H1 (cell line): ENCODE results near the gene F11R. TPM values are rescaled to one million over a fixed set of nuclear protein-coding genes. Genes with fewer than 3 reads are reported as not detected.

ENCODE experiments used
- CTCF ChIA-PET: fragments of 300-600 bp; sonication (Branson Sonifier 250); formaldehyde crosslinking; loops from one replicate; lab custom pipeline; 2021; ENCODE audit not compliant: partially characterized antibody; lab: Charles Lee
- POLR2A ChIA-PET: fragments of 300-600 bp; sonication (Branson Sonifier 250); formaldehyde crosslinking; loops from one replicate; lab custom pipeline; 2021; ENCODE audit warnings: inconsistent platforms; ENCODE audit not compliant: partially characterized antibody; lab: Charles Lee
- DNase-seq, 2 experiments: peaks; one replicate each; pipeline versions ENCODE4 v3.0.0 to v3.0.0-alpha.2; 2010 to 2022; ENCODE audit warnings: low spot score in 2 of 2, low read depth in 1 of 2, mixed read lengths in 1 of 2
- FAIRE-seq: peaks from 2 replicates; lab custom pipeline; 2011; peaks lifted over from hg19 to GRCh38; lab: Jason Lieb, UNC
- H2AFZ ChIP-seq: 2 replicates; pipeline ENCODE4 v1.8.1; 2012; ENCODE audit warnings: low read length, inconsistent platforms
- H2AK5ac ChIP-seq: 2 replicates; pipeline ENCODE4 v1.6.1; 2013; ENCODE audit warnings: low read depth, low read length
- H2BK120ac ChIP-seq: replicated peaks from 2 replicates; pipeline ENCODE3; 2013; ENCODE audit warnings: low read depth, low read length, inconsistent platforms
- H2BK12ac ChIP-seq: 2 replicates; pipeline ENCODE4 v1.6.1; 2013; ENCODE audit warnings: low read depth, low read length
- H2BK15ac ChIP-seq: 2 replicates; pipeline ENCODE4 v1.6.1; 2013; ENCODE audit warnings: low read length
- H2BK20ac ChIP-seq: 2 replicates; pipeline ENCODE4 v1.6.1; 2013; ENCODE audit warnings: low read length
- H2BK5ac ChIP-seq: 2 replicates; pipeline ENCODE4 v1.6.1; 2013; ENCODE audit warnings: low read depth, low read length
- H3K14ac ChIP-seq: 2 replicates; pipeline ENCODE4 v1.6.1; 2013; ENCODE audit warnings: inconsistent platforms; ENCODE audit not compliant: insufficient read length
- H3K18ac ChIP-seq: 2 replicates; pipeline ENCODE4 v1.6.1; 2013; ENCODE audit warnings: low read length; ENCODE audit errors: extremely low read depth
- H3K23ac ChIP-seq: 2 replicates; pipeline ENCODE4 v1.6.1; 2013; ENCODE audit warnings: inconsistent platforms; ENCODE audit not compliant: insufficient read length
- H3K23me2 ChIP-seq: 2 replicates; pipeline ENCODE4 v1.6.1; 2013; ENCODE audit warnings: low read depth, low read length
- H3K27ac ChIP-seq: 2 replicates; pipeline ENCODE4 v1.6.1; 2011; ENCODE audit warnings: low read depth, low read length, inconsistent platforms
- H3K27me3 ChIP-seq, 4 experiments: replicated peaks in 1 of 4; 1 replicate in 1 of 4; 2 replicates in 3 of 4; pipeline versions ENCODE4 v1.6.1 to v1.8.1; 2011 to 2013; ENCODE audit warnings: low read length in 3 of 4, mild to moderate bottlenecking in 3 of 4, inconsistent platforms in 2 of 4, mixed read lengths in 2 of 4, moderate library complexity in 1 of 4; ENCODE audit not compliant: control insufficient read depth in 3 of 4, insufficient read depth in 3 of 4; ENCODE audit errors: extremely low read depth in 1 of 4
- H3K36me3 ChIP-seq, 4 experiments: 2 replicates each; pipeline versions ENCODE4 v1.6.1 to v1.8.1; 2011 to 2013; ENCODE audit warnings: mild to moderate bottlenecking in 4 of 4, low read length in 3 of 4, moderate library complexity in 2 of 4, control low read depth in 1 of 4, inconsistent platforms in 1 of 4; ENCODE audit not compliant: insufficient read depth in 4 of 4, control insufficient read depth in 2 of 4
- H3K4ac ChIP-seq: replicated peaks from 2 replicates; pipeline ENCODE3; 2013; ENCODE audit warnings: low read length, low read depth, mixed read lengths, inconsistent platforms; ENCODE audit not compliant: insufficient read length
- H3K4me1 ChIP-seq, 4 experiments: replicated peaks in 1 of 4; 1 replicate in 1 of 4; 2 replicates in 3 of 4; pipeline versions ENCODE4 v1.6.1 to v1.8.1; 2011 to 2013; ENCODE audit warnings: low read length in 3 of 4, inconsistent platforms in 2 of 4, mixed read lengths in 1 of 4; ENCODE audit not compliant: insufficient read depth in 4 of 4, control insufficient read depth in 3 of 4
- H3K4me2 ChIP-seq, 2 experiments: 2 replicates each; pipeline versions ENCODE4 v1.6.1 to v1.8.1; 2011 to 2013; ENCODE audit warnings: low read depth in 2 of 2, low read length in 2 of 2, control low read depth in 1 of 2, inconsistent platforms in 1 of 2, mild to moderate bottlenecking in 1 of 2; ENCODE audit not compliant: insufficient read depth in 1 of 2
- H3K4me3 ChIP-seq, 4 experiments: fragments of 200-600, 300-600 bp in 1 of 4; sonication (generic), shearing (Covaris generic), sonication (Bioruptor Twin) in 1 of 4; 2 replicates each; pipeline versions ENCODE4 v1.5.1 to v1.8.1; 2011 to 2016; ENCODE audit warnings: low read length in 4 of 4, low read depth in 3 of 4, control low read depth in 2 of 4, inconsistent platforms in 2 of 4, mild to moderate bottlenecking in 2 of 4, mixed read lengths in 1 of 4, moderate library complexity in 1 of 4; ENCODE audit not compliant: insufficient read depth in 2 of 4; ENCODE audit errors: extremely low read depth in 1 of 4
- H3K56ac ChIP-seq: replicated peaks from 2 replicates; pipeline ENCODE3; 2013; ENCODE audit warnings: low read depth, mild to moderate bottlenecking, mixed read lengths, low read length, inconsistent platforms; ENCODE audit not compliant: insufficient read length
- H3K79me1 ChIP-seq: 2 replicates; pipeline ENCODE4 v1.6.1; 2013; ENCODE audit warnings: low read depth, low read length, control low read depth
- H3K79me2 ChIP-seq, 2 experiments: 2 replicates each; pipeline versions ENCODE4 v1.6.1 to v1.8.1; 2012 to 2013; ENCODE audit warnings: low read length in 2 of 2, mild to moderate bottlenecking in 2 of 2, inconsistent platforms in 1 of 2; ENCODE audit not compliant: insufficient read depth in 2 of 2, control insufficient read depth in 1 of 2
- H3K9ac ChIP-seq, 4 experiments: replicated peaks in 1 of 4; 1 replicate in 1 of 4; 2 replicates in 3 of 4; pipeline versions ENCODE4 v1.6.1 to v1.8.1; 2011 to 2013; ENCODE audit warnings: low read depth in 3 of 4, low read length in 3 of 4, control low read depth in 2 of 4, mild to moderate bottlenecking in 2 of 4, moderate library complexity in 2 of 4, inconsistent platforms in 1 of 4; ENCODE audit errors: extremely low read depth in 1 of 4
- H3K9me3 ChIP-seq, 2 experiments: 2 replicates each; pipeline versions ENCODE4 v1.6.1 to v1.8.1; 2012 to 2013; ENCODE audit warnings: mild to moderate bottlenecking in 2 of 2, moderate library complexity in 2 of 2, control low read depth in 1 of 2, inconsistent platforms in 1 of 2, low read depth in 1 of 2, low read length in 1 of 2, mixed read lengths in 1 of 2; ENCODE audit not compliant: insufficient read depth in 2 of 2
- H4K20me1 ChIP-seq, 2 experiments: replicated peaks in 1 of 2; 2 replicates each; pipeline versions ENCODE3 to v1.8.1; 2011 to 2013; ENCODE audit warnings: inconsistent platforms in 2 of 2, low read length in 2 of 2, mild to moderate bottlenecking in 1 of 2; ENCODE audit not compliant: insufficient read depth in 2 of 2, control insufficient read depth in 1 of 2
- H4K5ac ChIP-seq: 2 replicates; pipeline ENCODE4 v1.6.1; 2013; ENCODE audit warnings: low read length, low read depth, mixed read lengths, inconsistent platforms; ENCODE audit not compliant: insufficient read length
- H4K8ac ChIP-seq: 2 replicates; pipeline ENCODE4 v1.8.0; 2013; ENCODE audit warnings: mild to moderate bottlenecking, moderate library complexity, low read length, inconsistent platforms; ENCODE audit not compliant: insufficient read depth; ENCODE audit errors: extremely low read depth
- H4K91ac ChIP-seq: replicated peaks from 2 replicates; pipeline ENCODE3; 2013; ENCODE audit warnings: low read length, mixed read lengths, inconsistent platforms; ENCODE audit not compliant: insufficient read length
- BCL11A ChIP-seq, 2 experiments: IDR thresholded peaks; one replicate each; pipeline ENCODE4 v1.6.1; 2011; ENCODE audit warnings: low read depth in 2 of 2, low read length in 2 of 2, mild to moderate bottlenecking in 2 of 2
- CHD2 ChIP-seq: IDR thresholded peaks from 2 replicates; pipeline ENCODE4 v1.6.1; 2012; ENCODE audit warnings: low read length, improper control_type of control experiment
- EZH2 ChIP-seq: fragments of 200-600 bp; sonication (generic); IDR thresholded peaks from 2 replicates; pipeline ENCODE4 v1.7.1; 2012; ENCODE audit warnings: low read depth, mild to moderate bottlenecking, moderate library complexity, low read length, inconsistent platforms; ENCODE audit not compliant: severe bottlenecking
- GTF2F1 ChIP-seq: IDR thresholded peaks from 2 replicates; pipeline ENCODE4 v1.6.1; 2012; ENCODE audit warnings: low read depth, low read length, improper control_type of control experiment, borderline replicate concordance
- YY1 ChIP-seq: IDR thresholded peaks from 2 replicates; pipeline ENCODE4 v1.6.1; 2011; ENCODE audit warnings: low read depth, mild to moderate bottlenecking, low read length
- WGBS, 2 experiments: shearing (Covaris generic) in 1 of 2; methylation state at CpG; one replicate each; pipeline versions ENCODE4 v1.1.6 to v1.1.7; 2013 to 2015; ENCODE audit warnings: low lambda C conversion rate in 2 of 2, mixed read lengths in 2 of 2, inconsistent platforms in 1 of 2, low coverage in 1 of 2, missing lambda C conversion rate in 1 of 2; ENCODE audit not compliant: insufficient replicate concordance in 2 of 2, insufficient coverage in 1 of 2, insufficient read length in 1 of 2; ENCODE audit errors: extremely low coverage in 1 of 2, missing lambda C conversion rate in 1 of 2; 5-methylcytosine and 5-hydroxymethylcytosine counted together
- polyA plus RNA-seq, 7 experiments: library from polyadenylated mRNA; depleted of rRNA in 3 of 7; stranded (reverse) in 5 of 7; unstranded in 2 of 7; fragments of >200 nt in 5 of 7; fragments of 200-250 nt in 2 of 7; gene quantifications; 1 replicate in 5 of 7; 2 replicates in 1 of 7; 4 replicates in 1 of 7; pipeline versions ENCODE4 v1.2.1 to v1.2.3, GENCODE V29; 2011 to 2013; ENCODE audit warnings: missing spikeins in 2 of 7, mixed read lengths in 2 of 7
- total RNA-seq: library from RNA; stranded (reverse); fragmentation: NEBNext Ultra II Directional; extraction: Animal tissue kit (Norgen Biotek cat#: 25700); gene quantifications from 2 replicates; pipeline ENCODE4 v1.2.1, GENCODE V29; 2021
- TF ChIP-seq, protein P1 (sequence below): IDR thresholded peaks from 2 replicates; pipeline ENCODE4 v1.6.1; 2012; ENCODE audit warnings: inconsistent platforms

Gene F11R
- total and polyA plus RNA-seq, 2 of the 8 experiments (the other 6 are each of a cell fraction or from before 2014, with no cell fraction given) = 159 to 200 TPM

DNA sequence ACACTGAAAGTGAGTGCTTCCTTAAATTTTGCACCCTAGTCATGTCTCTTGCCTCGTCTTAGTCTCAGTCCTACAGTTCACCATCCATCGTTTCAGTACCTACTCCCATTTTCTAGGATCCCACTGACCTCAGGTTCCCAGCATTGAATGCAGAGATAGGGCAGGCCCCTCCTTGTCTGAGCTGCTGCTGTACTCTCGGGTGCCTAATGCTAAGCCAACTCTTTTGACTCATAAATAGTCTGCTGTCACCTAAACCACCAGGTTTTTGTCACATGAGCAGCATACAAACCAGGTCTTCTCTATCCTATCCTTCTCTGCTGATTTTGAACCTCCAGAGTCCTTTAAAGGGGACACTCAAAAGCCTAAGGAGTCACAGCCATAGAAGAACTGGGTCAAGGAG, 45.7 kb upstream of the F11R start:
- no peak overlapping the region for H2AK5ac ChIP-seq
- H4K8ac ChIP-seq = no peak overlapping the region
- no peak overlapping the region for H2BK15ac ChIP-seq
- POLR2A ChIA-PET = interaction anchor here (1.6 kb wide), 1 partner anchor 21 kb away, joined by 8 read pairs; the partner anchor contains the start of gene USF1
- no peak overlapping the region for H2BK5ac ChIP-seq
- H3K9me3 ChIP-seq = no peaks in the 10 kb centered on the region
- no peaks in the 10 kb centered on the region for H3K36me3 ChIP-seq
- H3K9ac ChIP-seq = no peak overlapping the region
- H3K4me3 ChIP-seq = no peak overlapping the region
- no peak overlapping the region for H3K4me2 ChIP-seq
- DNase-seq (no peak), FAIRE-seq (no peak)
- H3K18ac ChIP-seq = no peak overlapping the region
- H3K4me1 ChIP-seq = peaks cover 0 to 8% (median 3%) of the 10 kb centered on the region in 4 experiments; a peak in 3 of 7 replicates
- no peak overlapping the region for H4K5ac ChIP-seq
- H3K4ac ChIP-seq = no peak overlapping the region
- H3K23ac ChIP-seq = no peak overlapping the region
- no peak overlapping the region for H2BK12ac ChIP-seq
- no peaks in the 10 kb centered on the region for H3K79me2 ChIP-seq
- no peak overlapping the region for H3K14ac ChIP-seq
- H4K20me1 ChIP-seq = no peaks in the 10 kb centered on the region
- TF ChIP-seq, protein P1, sequence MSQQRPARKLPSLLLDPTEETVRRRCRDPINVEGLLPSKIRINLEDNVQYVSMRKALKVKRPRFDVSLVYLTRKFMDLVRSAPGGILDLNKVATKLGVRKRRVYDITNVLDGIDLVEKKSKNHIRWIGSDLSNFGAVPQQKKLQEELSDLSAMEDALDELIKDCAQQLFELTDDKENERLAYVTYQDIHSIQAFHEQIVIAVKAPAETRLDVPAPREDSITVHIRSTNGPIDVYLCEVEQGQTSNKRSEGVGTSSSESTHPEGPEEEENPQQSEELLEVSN = no peak
- TF ChIP-seq GTF2F1 = no peak
- no peak for TF ChIP-seq BCL11A (IDR thresholded peaks at IDR 0.05; ENCODE audit: low read depth in 2 of 2, low read length in 2 of 2)
- no peak for TF ChIP-seq CHD2
- TF ChIP-seq YY1 = no peak
- no peak for TF ChIP-seq EZH2
- no peaks in the 10 kb centered on the region for H3K27me3 ChIP-seq
- no peak overlapping the region for H2AFZ ChIP-seq
- no peak overlapping the region for H3K56ac ChIP-seq
- no peak overlapping the region for H3K27ac ChIP-seq
- WGBS, 2 experiments = 92% methylated on average over 3 of the region's 3 CpGs; no CpG with 5 or more reads in 1 of the 2 experiments
- H4K91ac ChIP-seq = no peak overlapping the region
- CTCF ChIA-PET = interaction anchor here (17.8 kb wide), 1 partner anchor 30 kb away, joined by 282 read pairs; the partner anchor contains the start of gene KLHDC9
- no peaks in the 10 kb centered on the region for H3K79me1 ChIP-seq
- no peak overlapping the region for H2BK20ac ChIP-seq
- no peaks in the 10 kb centered on the region for H3K23me2 ChIP-seq
- H2BK120ac ChIP-seq = no peak overlapping the region
